NOMO-1 (cell line): ENCODE results near the gene WASHC2A.
"Not testable (repeated sequence)": the region's sequence is repeated elsewhere in the genome, so short reads cannot be mapped to it uniquely, and the experiment has no call there.

Experiments
- DNase-seq, 2 experiments: peaks; one replicate each; lab custom pipeline; 2025; ENCODE audit not compliant: unreplicated experiment in 2 of 2; lab: John Stamatoyannopoulos, UW

WASHC2A gene

GRCh38 chr10:50067546-50068351, at the start of gene WASHC2A:
TSS of gene WASHC2A (plus strand) at chr10:50067954. CDS start at chr10:50068006, 52 bp downstream.
- peak; percentile 39 to 59 for DNase-seq

DNA sequence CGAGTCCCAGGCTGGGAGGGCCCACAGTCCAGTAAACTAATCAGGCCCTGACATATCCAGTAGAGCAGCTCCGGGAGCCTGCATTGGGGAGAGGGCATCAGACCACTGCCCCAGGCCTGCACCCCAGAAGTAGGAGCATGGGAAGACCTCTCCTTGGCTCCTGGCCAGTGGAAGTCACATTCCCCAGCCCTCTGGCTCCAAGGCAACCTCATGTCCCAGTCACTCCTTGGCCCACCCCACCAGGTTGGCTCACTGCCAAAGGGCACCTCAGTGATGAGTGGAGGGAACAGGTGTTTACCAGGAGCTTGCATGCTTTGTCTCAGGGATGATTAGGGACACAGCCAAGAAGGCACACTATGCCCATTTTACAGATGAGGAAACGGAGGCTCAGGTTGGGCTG, 48.5 kb upstream of the WASHC2A start:
- not testable (repeated sequence) for DNase-seq

GRCh38 chr10:50020451-50021024, 47.2 kb upstream of the WASHC2A start:
- DNase-seq = not testable (repeated sequence)

DNA sequence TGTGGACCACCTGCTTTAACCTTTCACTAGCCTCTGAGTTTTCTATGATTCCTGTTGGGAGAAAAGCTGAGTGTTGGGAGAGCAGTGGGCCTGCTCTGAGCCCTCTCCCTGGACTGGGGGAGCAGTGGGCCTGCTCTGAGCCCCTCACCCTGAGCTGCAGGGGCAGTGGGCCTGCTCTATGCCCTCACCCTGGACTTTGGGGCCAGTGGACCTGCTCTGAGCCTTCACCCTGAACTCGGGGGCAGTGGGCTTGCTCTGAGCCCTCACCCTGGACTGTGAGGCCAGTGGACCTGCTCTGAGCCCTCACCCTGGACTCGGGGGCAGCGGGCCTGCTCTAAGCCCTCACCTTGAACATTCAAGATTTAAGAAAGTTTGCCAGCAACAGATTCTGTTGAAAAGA, 46.1 kb upstream of the WASHC2A start:
- DNase-seq = no peak

DNA sequence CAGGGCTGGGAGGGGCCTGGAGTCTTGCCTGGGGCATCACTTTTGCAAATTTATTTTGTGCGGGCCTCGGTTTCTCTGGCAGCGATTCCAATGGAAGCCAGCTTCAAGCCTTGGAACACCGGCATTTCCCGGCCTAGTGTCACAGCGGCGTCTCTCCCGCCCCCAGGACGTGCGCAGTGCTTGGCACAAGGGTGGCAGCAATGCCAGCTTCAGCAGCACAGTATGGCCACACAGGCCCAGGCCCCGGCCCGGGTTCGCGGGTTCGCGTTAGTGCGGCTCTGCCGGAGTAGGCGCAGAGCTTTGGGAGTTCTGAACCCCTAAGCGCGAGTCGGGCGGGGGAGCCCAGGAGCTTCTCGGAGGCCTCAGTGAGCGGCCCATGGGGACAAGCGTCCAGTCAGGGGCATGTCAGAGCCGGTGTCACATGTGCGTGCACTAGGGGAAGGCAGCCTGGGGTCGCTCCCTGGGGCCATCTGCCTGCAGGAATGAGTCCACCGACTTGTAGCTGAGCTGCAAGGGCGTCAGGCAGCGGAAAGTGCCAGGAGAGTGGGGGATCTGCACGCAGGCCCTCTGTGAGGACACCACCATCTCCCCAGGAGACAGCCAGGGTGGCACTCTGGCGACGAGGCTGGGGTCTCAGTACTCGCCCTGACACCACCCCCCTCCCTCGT, 42.9 kb upstream of the WASHC2A start:
- DNase-seq = not testable (repeated sequence)

- DNase-seq = no peak
Measured at GRCh38 chr10:50025627-50026026, 42.1 kb upstream of the WASHC2A start.

DNA sequence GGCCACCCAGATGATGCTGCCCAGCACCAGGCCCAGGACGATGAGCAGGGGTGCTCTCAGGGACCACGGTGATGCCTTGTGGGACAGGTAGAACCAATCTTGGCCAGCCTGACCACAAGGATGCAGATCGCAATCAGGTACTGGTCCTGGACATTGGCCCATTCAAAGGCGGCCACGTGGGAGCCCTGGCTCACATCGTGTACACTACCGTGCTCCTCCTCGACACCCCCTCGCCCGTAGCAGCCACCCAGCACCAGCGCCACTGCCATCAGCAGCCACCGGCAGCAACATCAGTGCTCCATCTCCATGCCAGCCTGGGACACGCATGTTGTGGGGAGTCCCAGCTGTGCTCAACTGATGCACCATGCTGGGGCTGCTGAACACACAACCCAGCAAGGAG, 40.6 kb upstream of the WASHC2A start:
- DNase-seq = no peak

- no peak for DNase-seq
Measured at GRCh38 chr10:50033481-50033880, 34.3 kb upstream of the WASHC2A start.

- not testable (repeated sequence) for DNase-seq
Measured at GRCh38 chr10:50035337-50035736, 32.4 kb upstream of the WASHC2A start.

DNA sequence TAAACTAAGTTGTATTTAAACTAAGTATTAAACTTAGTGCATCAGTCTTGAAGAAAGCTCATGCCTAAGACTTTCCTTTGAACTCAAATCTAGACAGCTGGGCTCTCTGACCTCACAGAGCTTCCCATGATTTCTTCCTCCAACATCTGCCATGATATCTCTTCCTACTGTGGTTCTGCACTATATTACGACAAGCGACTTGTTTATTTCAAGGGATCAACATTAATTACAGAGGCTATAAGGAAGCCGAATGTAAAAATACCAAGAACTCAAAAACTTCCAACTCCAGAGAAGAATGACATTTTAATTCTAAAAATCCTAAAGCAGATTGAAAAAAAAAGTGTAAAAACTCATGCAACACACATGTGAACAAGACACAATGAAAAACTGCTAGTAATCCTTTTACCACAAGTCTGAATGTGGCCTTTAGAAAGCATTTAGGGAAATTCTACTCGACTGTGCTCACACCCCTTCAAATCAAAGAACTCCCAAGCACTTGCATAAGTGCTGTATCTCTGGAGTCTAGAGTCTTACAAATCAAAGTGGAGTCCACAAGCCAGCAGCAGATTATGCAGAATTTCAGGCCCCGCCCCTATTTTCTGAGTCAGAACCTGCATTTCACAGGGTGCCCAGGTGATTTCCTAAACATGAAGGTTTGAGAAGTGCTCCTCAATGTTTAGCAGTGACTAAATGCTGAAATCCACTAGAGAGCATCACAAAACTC, 22.7 kb upstream of the WASHC2A start:
- no peak for DNase-seq

DNA sequence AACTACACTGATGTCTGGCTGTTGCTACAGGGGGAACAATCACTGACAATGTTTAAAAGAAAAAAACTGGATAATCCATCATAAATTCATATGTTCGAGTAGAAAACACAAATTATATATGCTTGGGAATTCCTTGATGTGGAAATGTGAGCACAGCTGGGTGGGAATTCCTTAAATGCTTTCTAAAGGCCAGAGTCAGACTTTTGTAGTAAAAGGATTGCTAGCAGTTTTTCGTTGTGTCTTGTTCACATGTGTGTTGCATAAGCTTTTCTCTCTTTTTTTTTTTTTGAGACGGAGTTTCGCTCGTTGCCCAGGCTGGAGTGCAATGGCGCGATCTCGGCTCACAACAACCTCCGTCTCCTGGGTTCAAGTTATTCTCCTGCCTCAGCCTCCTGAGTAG, 21.3 kb upstream of the WASHC2A start:
- DNase-seq = not testable (repeated sequence)

DNA sequence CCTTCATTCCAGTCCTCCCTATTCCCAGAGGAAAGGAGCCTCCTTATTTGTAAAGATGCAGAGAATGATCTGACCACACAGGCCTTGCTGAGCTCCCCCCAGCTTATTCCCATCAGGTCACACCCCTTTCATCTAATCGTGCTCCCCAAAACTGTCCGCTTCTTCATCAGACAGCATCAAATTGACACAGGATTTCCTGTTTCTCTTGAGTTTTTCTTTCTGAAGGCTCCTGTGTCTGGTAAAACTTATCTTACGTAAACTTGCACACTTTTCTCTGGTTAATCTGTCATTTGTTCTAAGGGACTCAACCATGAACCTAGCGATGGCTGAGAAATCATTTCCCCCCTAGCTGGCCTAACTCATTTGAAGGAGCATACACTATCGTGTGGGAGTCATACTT, 20.2 kb upstream of the WASHC2A start:
- DNase-seq = not testable (repeated sequence)

GRCh38 chr10:50051995-50052660, 15.6 kb upstream of the WASHC2A start:
- not testable (repeated sequence) for DNase-seq

DNA sequence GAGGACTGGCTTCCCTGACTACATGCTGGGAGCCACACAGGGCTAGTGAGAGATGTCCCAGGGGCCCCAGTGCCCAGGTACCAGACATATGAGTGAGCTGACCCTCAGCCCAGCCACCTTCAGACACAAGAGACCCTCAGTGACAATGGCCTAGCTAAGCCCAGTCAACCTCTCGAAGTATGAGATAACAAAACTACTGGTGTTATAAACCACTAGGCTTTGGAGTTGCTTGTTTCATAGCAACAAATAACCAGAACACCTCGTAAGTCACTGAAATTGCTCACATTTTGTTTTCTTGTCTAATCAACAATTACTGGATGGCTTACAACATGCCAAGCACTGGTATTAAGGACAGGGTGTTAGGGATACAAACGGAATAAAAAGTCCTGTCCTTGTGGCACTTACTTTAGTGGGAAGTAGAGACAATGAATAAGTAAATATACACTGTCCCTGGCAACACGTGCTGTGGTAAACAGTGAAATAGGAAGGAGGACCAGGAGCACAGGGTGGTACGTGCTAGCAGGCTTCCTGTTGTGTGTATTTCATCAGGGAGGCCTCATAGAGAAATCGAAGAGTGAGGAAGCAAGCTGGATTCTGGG, 14.9 kb upstream of the WASHC2A start:
- DNase-seq = not testable (repeated sequence)

DNA sequence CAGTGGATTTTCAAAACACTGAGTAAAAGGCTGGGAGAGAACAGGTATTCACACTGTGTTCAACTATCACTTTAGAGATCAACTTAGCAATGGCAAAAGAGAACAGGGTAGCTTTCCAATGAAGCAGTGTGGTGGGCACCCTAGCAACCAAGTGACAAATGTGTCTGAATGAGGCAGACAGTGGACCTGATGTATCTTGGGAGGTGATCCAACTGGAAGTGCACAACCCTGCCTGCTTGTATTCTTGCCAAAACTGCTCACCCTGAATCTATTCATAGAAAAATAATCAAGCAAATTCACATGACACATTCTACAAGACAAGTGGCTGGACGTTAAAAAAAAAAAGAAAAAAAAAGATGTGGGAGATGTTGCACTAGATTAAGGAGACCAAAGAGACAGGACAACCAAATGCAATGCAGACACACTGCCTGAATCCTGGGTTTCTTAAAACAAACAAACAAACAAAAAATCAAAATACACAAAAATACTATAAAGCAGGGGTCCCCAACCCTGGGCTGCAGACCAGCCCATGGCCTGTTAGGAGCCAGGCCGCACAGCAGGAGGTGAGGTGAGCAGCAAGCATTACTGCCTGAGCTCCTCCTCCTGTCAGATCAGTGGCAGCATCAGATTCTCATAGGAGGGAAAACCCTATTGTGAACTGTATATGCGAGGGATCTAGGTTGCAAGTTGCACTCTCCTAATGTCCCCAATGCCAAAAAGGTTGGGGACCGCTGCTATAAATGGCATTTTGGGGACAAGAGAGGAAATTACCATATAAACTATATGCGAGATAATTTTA, 12.1 kb upstream of the WASHC2A start:
- DNase-seq = not testable (repeated sequence)

GRCh38 chr10:50056654-50057053, 11.1 kb upstream of the WASHC2A start:
- DNase-seq = not testable (repeated sequence)

DNA sequence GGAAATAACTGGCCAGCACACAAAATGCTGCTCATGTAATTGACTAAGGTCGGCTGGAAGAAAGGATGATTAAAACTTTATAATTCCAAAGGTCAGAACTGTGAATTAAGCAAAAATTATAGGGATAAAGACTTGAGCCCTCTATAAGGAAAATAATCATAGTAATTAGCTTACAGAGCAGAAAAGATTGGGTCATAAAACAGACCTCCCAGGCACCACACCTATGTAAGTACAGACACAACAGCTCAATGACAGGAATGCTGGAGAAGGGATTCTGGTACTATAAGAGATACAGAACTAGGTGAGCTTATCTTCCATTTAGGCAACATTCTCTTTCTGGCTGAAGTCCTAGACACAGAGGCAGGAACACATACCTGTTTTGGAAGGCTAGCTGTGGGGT, 9.0 kb upstream of the WASHC2A start:
- DNase-seq = not testable (repeated sequence)

DNA sequence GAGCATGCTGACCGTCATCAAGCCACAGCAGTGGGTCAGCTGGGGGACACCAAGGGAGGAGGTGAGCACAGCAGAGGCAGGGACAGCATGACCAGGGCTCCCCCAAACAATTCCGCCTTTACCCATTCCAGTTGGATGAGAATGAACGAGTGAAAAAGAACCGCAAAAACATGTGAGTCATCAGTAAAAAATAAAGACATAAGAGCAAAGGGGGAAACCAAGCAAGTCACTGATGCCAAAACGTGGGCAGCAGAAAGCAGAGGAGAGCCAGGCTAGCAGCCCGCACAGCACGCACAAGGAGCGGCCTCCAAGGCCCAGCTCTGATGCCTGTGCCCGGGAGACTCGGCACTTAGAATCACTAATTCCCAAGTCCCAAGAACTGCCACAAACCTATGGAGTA, 7.8 kb upstream of the WASHC2A start:
- DNase-seq = not testable (repeated sequence)

DNA sequence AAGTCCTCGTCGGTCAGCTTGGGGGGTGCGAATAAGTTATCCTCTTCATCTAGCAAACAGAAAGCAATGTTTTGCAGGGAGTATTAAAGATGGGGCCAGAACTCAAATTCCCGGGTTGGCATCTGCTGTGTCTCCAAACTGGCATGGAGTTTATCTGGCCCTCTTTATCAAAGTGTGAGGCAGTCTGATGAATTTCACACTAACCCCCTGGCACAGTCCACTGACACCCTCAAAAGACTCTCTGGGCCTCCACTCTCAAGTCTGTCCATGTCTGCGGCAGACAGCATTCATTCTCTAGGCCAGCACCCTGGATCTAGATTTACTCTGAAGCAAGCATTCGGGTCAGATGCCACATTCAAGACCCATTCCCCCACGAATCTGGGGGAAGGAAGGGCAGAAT, 6.2 kb upstream of the WASHC2A start:
- DNase-seq = not testable (repeated sequence)
